ENCODE results near the gene LAMC3. TPM values are rescaled to one million over a fixed set of nuclear protein-coding genes. Genes with fewer than 3 reads are reported as not detected.
"Not testable (repeated sequence)": the region's sequence is repeated elsewhere in the genome, so short reads cannot be mapped to it uniquely, and the experiment has no call there.

Gene LAMC3
- total RNA-seq, 4 donors from 2014 or later, result under 0.01 to 0.78 (median 0.50) TPM; not detected in 1

DNA sequence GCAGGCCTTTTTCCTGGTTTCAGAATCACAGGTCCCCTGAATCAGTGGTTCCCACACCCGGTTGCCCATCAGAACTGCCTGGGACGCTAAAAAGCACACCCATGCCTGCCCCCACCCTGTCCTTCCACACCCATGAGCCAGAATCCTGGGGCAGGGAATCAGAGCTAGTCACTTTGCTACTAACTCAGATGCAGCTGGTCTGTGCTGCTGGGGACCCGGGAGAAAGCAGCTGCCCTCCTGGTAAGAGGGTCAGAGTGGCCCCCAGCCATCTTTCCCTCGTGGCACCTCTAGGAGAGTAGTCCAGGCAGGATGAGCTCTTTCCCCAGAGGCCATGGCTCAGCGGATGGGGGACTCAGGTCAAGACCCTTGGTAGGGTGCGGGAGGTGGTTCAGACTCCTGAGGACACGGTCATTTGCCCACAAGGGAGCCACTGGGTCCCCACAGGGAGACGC is 105.1 kb downstream of the LAMC3 start:
- WGBS, 2 donors (ENCODE audit: low coverage in 1 of 2), result no CpG with 5 or more reads among the region's 8 CpGs
- TF ChIP-seq EP300 (IDR thresholded peaks at IDR 0.05) (no peak), POLR2AphosphoS5 (IDR thresholded peaks at IDR 0.05) (no peak), POLR2A (IDR thresholded peaks at IDR 0.05) (no peak)
- TF ChIP-seq, protein P1, sequence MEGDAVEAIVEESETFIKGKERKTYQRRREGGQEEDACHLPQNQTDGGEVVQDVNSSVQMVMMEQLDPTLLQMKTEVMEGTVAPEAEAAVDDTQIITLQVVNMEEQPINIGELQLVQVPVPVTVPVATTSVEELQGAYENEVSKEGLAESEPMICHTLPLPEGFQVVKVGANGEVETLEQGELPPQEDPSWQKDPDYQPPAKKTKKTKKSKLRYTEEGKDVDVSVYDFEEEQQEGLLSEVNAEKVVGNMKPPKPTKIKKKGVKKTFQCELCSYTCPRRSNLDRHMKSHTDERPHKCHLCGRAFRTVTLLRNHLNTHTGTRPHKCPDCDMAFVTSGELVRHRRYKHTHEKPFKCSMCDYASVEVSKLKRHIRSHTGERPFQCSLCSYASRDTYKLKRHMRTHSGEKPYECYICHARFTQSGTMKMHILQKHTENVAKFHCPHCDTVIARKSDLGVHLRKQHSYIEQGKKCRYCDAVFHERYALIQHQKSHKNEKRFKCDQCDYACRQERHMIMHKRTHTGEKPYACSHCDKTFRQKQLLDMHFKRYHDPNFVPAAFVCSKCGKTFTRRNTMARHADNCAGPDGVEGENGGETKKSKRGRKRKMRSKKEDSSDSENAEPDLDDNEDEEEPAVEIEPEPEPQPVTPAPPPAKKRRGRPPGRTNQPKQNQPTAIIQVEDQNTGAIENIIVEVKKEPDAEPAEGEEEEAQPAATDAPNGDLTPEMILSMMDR (IDR thresholded peaks at IDR 0.05), result no peak

DNA sequence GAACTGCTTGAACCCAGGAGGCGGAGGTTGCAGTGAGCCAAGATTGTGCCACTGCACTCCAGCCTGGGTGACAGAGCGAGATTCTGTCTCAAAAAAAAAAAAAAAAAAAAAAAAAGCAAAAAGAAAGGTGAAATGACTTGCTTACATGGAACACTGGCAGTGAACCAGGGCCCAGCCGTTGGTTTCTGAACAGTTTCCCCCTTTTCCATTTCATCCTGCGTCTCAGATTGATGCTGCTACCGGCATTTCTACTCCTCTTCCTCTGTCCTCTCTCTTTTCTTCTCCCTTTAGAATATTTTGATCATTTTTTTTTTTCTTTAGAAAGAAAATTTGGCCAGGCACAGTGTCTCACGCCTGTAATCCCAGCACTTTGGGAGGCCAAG is 106.4 kb downstream of the LAMC3 start:
- not testable (repeated sequence) for H3K27ac ChIP-seq, H3K4me3 ChIP-seq, ATAC-seq, H3K36me3 ChIP-seq, H3K4me1 ChIP-seq, H3K9me3 ChIP-seq
- WGBS, 2 donors (ENCODE audit: low coverage in 1 of 2), result 61 to 87% methylated on average over 3 to 4 of the region's 6 CpGs
- H3K27me3 ChIP-seq, result peaks cover 23% of the 10 kb centered on the region

More for the DNA sequence above, 105.1 kb downstream of the LAMC3 start:
- Histone ChIP-seq H3K27ac (no peak overlapping the region), H3K27me3 (peaks cover 23% of the 10 kb centered on the region), H3K9me3 (no peaks in the 10 kb centered on the region), H3K4me1 (no peaks in the 10 kb centered on the region), H3K36me3 (no peaks in the 10 kb centered on the region), H3K4me3 (no peak overlapping the region)
- ATAC-seq, result no peak

DNA sequence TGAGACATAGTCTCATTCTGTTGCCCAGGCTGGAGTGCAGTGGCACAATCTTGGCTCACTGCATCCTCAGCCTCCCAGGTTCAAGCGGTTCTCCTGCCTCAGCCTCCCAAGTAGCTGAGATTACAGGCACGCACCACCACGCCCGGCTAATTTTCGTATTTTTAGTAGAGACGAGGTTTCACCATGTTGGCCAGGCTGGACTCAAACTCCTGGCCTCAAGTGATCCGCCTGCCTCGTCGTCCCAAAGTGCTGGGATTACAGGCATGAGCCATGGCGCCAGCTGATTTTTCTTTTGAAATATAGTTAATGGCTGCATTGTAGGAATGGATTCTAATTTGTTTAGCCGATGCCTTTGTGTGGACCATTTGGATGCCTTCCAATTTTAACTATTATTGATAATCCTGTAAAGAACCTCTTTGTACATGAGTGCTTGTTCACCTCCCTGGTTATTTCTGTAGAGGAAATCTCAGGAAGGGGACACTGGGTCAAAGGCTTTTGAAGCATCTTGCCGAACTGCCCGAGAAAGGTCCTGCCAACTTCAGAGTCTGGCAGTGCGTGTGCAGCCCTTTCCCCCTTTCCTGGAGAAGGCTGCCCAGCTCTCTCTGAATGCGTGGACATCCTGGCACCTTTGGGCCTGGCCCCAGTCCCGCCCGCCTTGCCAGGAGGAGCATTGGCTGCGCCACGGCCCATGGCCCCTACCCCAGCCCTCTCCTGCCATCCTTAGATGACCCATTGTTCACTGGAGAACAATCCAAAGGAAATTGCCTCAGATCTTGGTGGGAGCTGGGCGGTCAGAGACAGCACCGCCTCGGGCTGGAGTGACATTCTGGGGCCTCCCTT is 107.5 kb downstream of the LAMC3 start:
- peaks cover 22% of the 10 kb centered on the region for H3K27me3 ChIP-seq
- H3K4me3 ChIP-seq, result no peak overlapping the region
- 83 to 88% methylated on average over 6 to 13 of the region's 22 CpGs for WGBS, 2 donors (ENCODE audit: low coverage in 1 of 2)
- no peaks in the 10 kb centered on the region for H3K4me1 ChIP-seq
- H3K36me3 ChIP-seq, result peaks cover 0 to 12% of the 10 kb centered on the region in 2 donors
- peak; percentile 65 for ATAC-seq
- peak overlapping the region in 3 of 4 donors; percentile 23 to 51 (median 41) for H3K27ac ChIP-seq
- TF ChIP-seq POLR2A (IDR thresholded peaks at IDR 0.05) (no peak), POLR2AphosphoS5 (IDR thresholded peaks at IDR 0.05) (no peak), EP300 (IDR thresholded peaks at IDR 0.05) (no peak)
- TF ChIP-seq, protein P1 (IDR thresholded peaks at IDR 0.05), result no peak
- no peaks in the 10 kb centered on the region for H3K9me3 ChIP-seq

DNA sequence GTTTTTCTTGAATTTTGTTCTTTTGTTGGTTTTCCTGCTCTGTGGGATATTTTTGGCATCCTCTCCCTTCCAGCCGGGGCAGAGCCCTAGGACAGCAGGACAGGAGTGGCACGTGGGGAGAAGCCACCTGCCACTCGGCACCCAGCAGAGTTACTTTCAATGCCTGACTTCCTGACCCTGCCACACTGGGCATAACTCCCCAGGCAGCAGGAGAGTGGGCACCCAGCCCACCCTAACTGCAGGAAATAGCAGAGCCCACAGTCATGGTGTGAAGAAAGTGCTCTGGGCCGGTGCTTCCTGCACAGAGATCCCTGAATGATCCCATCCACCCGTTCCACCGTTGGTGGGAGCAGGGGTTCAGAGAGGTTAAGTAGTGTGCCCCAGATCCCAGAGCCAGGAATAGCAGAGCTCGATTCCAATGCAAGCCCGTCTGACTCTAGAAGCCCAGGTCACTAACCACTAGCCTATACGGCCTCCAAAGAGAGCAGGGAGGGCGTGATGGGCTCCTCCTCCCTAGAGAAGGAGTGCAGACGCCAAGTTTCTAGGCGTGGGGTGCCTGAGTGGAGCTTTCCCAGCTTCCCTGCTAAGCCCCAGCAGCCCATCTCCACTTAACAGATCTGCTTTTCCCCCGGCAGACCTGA is 108.3 kb downstream of the LAMC3 start:
- Histone ChIP-seq H3K27ac (peak overlapping the region in 3 of 4 donors; percentile 41 to 57 (median 51)), H3K4me3 (no peak overlapping the region), H3K4me1 (no peaks in the 10 kb centered on the region), H3K27me3 (peaks cover 15% of the 10 kb centered on the region), H3K9me3 (no peaks in the 10 kb centered on the region), H3K36me3 (peaks cover 0 to 12% of the 10 kb centered on the region in 2 donors)
- WGBS, 2 donors (ENCODE audit: low coverage in 1 of 2), result 57 to 70% methylated on average over 7 to 10 of the region's 13 CpGs
- peak; percentile 69 for ATAC-seq
- no peak for TF ChIP-seq POLR2A (IDR thresholded peaks at IDR 0.05)
- no peak for TF ChIP-seq POLR2AphosphoS5 (IDR thresholded peaks at IDR 0.05)
- TF ChIP-seq EP300 (IDR thresholded peaks at IDR 0.05), result no peak
- TF ChIP-seq, protein P1 (IDR thresholded peaks at IDR 0.05), result no peak

DNA sequence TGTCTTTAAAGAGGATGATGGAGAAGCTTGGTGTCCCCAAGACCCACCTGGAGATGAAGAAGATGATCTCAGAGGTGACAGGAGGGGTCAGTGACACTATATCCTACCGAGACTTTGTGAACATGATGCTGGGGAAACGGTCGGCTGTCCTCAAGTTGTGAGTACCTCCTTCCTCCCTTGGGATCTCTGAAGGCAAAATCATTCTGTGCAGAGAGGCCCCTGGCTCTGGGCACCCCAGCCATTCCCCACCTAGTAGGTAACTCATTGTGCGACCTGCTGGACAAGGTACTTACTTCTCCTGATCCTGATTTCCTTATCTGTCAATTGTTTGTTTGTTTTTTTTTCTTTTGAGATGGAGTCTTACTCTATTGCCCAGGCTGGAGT is 108.8 kb downstream of the LAMC3 start:
- H3K27ac ChIP-seq, result peak overlapping the region in 3 of 4 donors; percentile 41 to 57 (median 51)
- 80% methylated on average over 4 of the region's 4 CpGs; no CpG with 5 or more reads in 1 of the 2 donors for whole genome bisulfite sequencing, 2 donors (ENCODE audit: low coverage in 1 of 2)
- no peaks in the 10 kb centered on the region for H3K9me3 ChIP-seq
- H3K4me1 ChIP-seq, result no peaks in the 10 kb centered on the region
- ATAC-seq, result no peak
- TF ChIP-seq POLR2AphosphoS5 (IDR thresholded peaks at IDR 0.05), result no peak
- no peak for TF ChIP-seq EP300 (IDR thresholded peaks at IDR 0.05)
- no peak for TF ChIP-seq POLR2A (IDR thresholded peaks at IDR 0.05)
- no peak overlapping the region for H3K4me3 ChIP-seq
- H3K27me3 ChIP-seq, result peaks cover 13% of the 10 kb centered on the region
- peaks cover 0 to 12% of the 10 kb centered on the region in 2 donors for H3K36me3 ChIP-seq
